IMR-90 (cell line): ENCODE data around the gene OR4D5. TPM values are rescaled to one million over a fixed set of nuclear protein-coding genes. Genes with fewer than 3 reads are reported as not detected.

ENCODE experiments used
- ATAC-seq: fragments of 200-7000 bp; cut with Tn5 transposase; 2 replicates; pipeline ENCODE4 v1.9.1; 2020; ENCODE audit warnings: low read depth, mild to moderate bottlenecking, moderate library complexity
- BruUV-seq: library from RNA; stranded (reverse); fragments of 400-500 nt; replicated peaks from 2 replicates; lab custom pipeline; 2021; lab: Mats Ljungman, UMichigan
- CTCF ChIA-PET: fragments of 300-600 bp; formaldehyde crosslinking; extraction: SDS; loops from one replicate; lab custom pipeline; 2021; ENCODE audit warnings: antibody characterized with exemption; lab: Yijun Ruan, JAX
- POLR2A ChIA-PET: fragments of 300-600 bp; sonication (Branson Sonifier 250); formaldehyde crosslinking; loops from one replicate; lab custom pipeline; 2022; ENCODE audit warnings: antibody characterized with exemption; ENCODE audit not compliant: unreplicated experiment; lab: Charles Lee
- DNase-seq: peaks from one replicate; pipeline ENCODE4 v3.0.0; 2013
- H2AFZ ChIP-seq: replicated peaks from 2 replicates; pipeline ENCODE3; 2013; ENCODE audit warnings: low read length, mild to moderate bottlenecking; ENCODE audit not compliant: poor library complexity
- H2AK5ac ChIP-seq: 2 replicates; pipeline ENCODE4 v1.6.1; 2013; ENCODE audit warnings: low read depth, low read length, inconsistent platforms
- H2AK9ac ChIP-seq: replicated peaks from 2 replicates; pipeline ENCODE3; 2013; ENCODE audit warnings: mild to moderate bottlenecking, low read depth, low read length, moderate library complexity; ENCODE audit not compliant: poor library complexity
- H2BK120ac ChIP-seq: 2 replicates; pipeline ENCODE4 v1.6.1; 2013; ENCODE audit warnings: low read depth, low read length, inconsistent platforms
- H2BK15ac ChIP-seq: 3 replicates; pipeline ENCODE4 v1.6.1; 2013; ENCODE audit warnings: low read depth, low read length, inconsistent platforms
- H2BK20ac ChIP-seq: 2 replicates; pipeline ENCODE4 v1.6.1; 2013; ENCODE audit warnings: low read depth, mild to moderate bottlenecking, inconsistent platforms, low read length, moderate library complexity
- H2BK5ac ChIP-seq: 2 replicates; pipeline ENCODE4 v1.6.1; 2013; ENCODE audit warnings: mild to moderate bottlenecking, low read depth, low read length, inconsistent platforms; ENCODE audit not compliant: poor library complexity, severe bottlenecking
- H3K14ac ChIP-seq: replicated peaks from 2 replicates; pipeline ENCODE4 v1.6.1; 2013; ENCODE audit warnings: low read depth, low read length, inconsistent platforms
- H3K18ac ChIP-seq: 2 replicates; pipeline ENCODE4 v1.6.1; 2013; ENCODE audit warnings: low read depth, low read length, control low read depth
- H3K23ac ChIP-seq: 2 replicates; pipeline ENCODE4 v1.6.1; 2013; ENCODE audit warnings: low read depth, low read length, inconsistent platforms
- H3K27ac ChIP-seq: 2 replicates; pipeline ENCODE4 v1.5.1; 2013; ENCODE audit warnings: mild to moderate bottlenecking, control low read depth, low read length; ENCODE audit not compliant: insufficient read depth
- H3K27me3 ChIP-seq: 2 replicates; pipeline ENCODE4 v1.6.1; 2013; ENCODE audit warnings: low read length; ENCODE audit not compliant: control insufficient read depth, insufficient read depth
- H3K36me3 ChIP-seq: 2 replicates; pipeline ENCODE4 v1.6.1; 2013; ENCODE audit warnings: low read length, mixed read lengths; ENCODE audit not compliant: control insufficient read depth, insufficient read depth
- H3K4ac ChIP-seq: 2 replicates; pipeline ENCODE4 v1.6.1; 2013; ENCODE audit warnings: low read depth, low read length, inconsistent platforms
- H3K4me1 ChIP-seq: 2 replicates; pipeline ENCODE4 v1.6.1; 2013; ENCODE audit warnings: low read length, mixed read lengths; ENCODE audit not compliant: control insufficient read depth, insufficient read depth
- H3K4me2 ChIP-seq: 2 replicates; pipeline ENCODE4 v1.6.1; 2013; ENCODE audit warnings: low read depth, mild to moderate bottlenecking, control low read depth, low read length, moderate library complexity
- H3K4me3 ChIP-seq: 2 replicates; pipeline ENCODE4 v1.5.1; 2013; ENCODE audit warnings: low read depth, mild to moderate bottlenecking, control low read depth, low read length, moderate library complexity; ENCODE audit not compliant: insufficient read depth
- H3K56ac ChIP-seq: 2 replicates; pipeline ENCODE4 v1.6.1; 2013; ENCODE audit warnings: low read length, inconsistent platforms; ENCODE audit not compliant: insufficient read depth; ENCODE audit errors: extremely low read depth
- H3K79me1 ChIP-seq, 2 experiments: 2 replicates each; pipeline ENCODE4 v1.6.1; 2013; ENCODE audit warnings: low read length in 2 of 2, inconsistent platforms in 1 of 2, low read depth in 1 of 2
- H3K9ac ChIP-seq: 2 replicates; pipeline ENCODE4 v1.6.1; 2013; ENCODE audit warnings: low read depth, low read length, control low read depth
- H3K9me1 ChIP-seq: 2 replicates; pipeline ENCODE4 v1.6.1; 2013; ENCODE audit warnings: low read length, inconsistent platforms; ENCODE audit not compliant: insufficient read depth
- H3K9me3 ChIP-seq: 2 replicates; pipeline ENCODE4 v1.6.1; 2013; ENCODE audit warnings: low read length; ENCODE audit not compliant: control insufficient read depth, insufficient read depth
- H4K20me1 ChIP-seq: 2 replicates; pipeline ENCODE4 v1.6.1; 2013; ENCODE audit warnings: low read length, inconsistent platforms; ENCODE audit not compliant: insufficient read depth
- H4K5ac ChIP-seq: 2 replicates; pipeline ENCODE4 v1.6.1; 2013; ENCODE audit warnings: mild to moderate bottlenecking, low read depth, low read length, control low read depth
- H4K8ac ChIP-seq, 2 experiments: 2 replicates each; pipeline ENCODE4 v1.6.1; 2013; ENCODE audit warnings: low read depth in 2 of 2, low read length in 2 of 2, control low read depth in 1 of 2, inconsistent platforms in 1 of 2
- H4K91ac ChIP-seq: 2 replicates; pipeline ENCODE4 v1.6.1; 2013; ENCODE audit warnings: low read depth, low read length, inconsistent platforms; ENCODE audit not compliant: insufficient read depth
- BHLHE40 ChIP-seq: fragments of 150-350 bp; IDR thresholded peaks from 2 replicates; pipeline ENCODE4 v1.6.1; 2016; ENCODE audit warnings: mild to moderate bottlenecking, low read depth, low read length
- POLR2A ChIP-seq: IDR thresholded peaks from 2 replicates; pipeline ENCODE4 v1.6.1; 2012; ENCODE audit warnings: mild to moderate bottlenecking, low read depth, low read length
- WGBS, 2 experiments: methylation state at CpG; one replicate each; pipeline versions ENCODE4 v1.1.5 to v1.1.7; 2013; ENCODE audit warnings: missing lambda C conversion rate in 2 of 2; ENCODE audit not compliant: insufficient read length in 1 of 2; ENCODE audit errors: extremely low coverage in 2 of 2; 5-methylcytosine and 5-hydroxymethylcytosine counted together
- dilution Hi-C: fragments of 300-500 bp; cut with HindIII; formaldehyde crosslinking; loops from one replicate; pipeline ENCODE4 v1.14.3; 2018; ENCODE audit warnings: low sequenced_read_pairs; ENCODE audit not compliant: unreplicated experiment
- in situ Hi-C: fragments of 300-500 bp; cut with MboI; formaldehyde crosslinking; loops from 3 replicates; pipeline ENCODE4 v1.14.3; 2019; ENCODE audit warnings: low sequenced_read_pairs, inconsistent platforms, mixed read lengths
- intact Hi-C: fragments of 100-400 bp; cut with micrococcal nuclease; formaldehyde crosslinking; loops from 2 replicates; pipeline ENCODE4 v1.10.0; 2022
- polyA plus RNA-seq, 3 experiments: library from polyadenylated mRNA; depleted of rRNA; stranded (reverse); fragments of >200 nt; gene quantifications; 2 replicates each; pipeline ENCODE4 v1.2.3, GENCODE V29; 2012; ENCODE audit warnings: low replicate concordance in 1 of 3
- total RNA-seq: library from RNA; depleted of rRNA; stranded (reverse); fragments of >200 nt; gene quantifications from 2 replicates; pipeline ENCODE4 v1.2.3, GENCODE V29; 2012
- TF ChIP-seq, protein P1 (sequence below): fragments of 150-350 bp; IDR thresholded peaks from 2 replicates; pipeline ENCODE4 v1.6.1; 2016; ENCODE audit warnings: low read depth, mild to moderate bottlenecking, low read length, moderate library complexity, borderline replicate concordance

OR4D5 gene
- total and polyA plus RNA-seq, 2 of the 4 experiments (the other 2 are of a cell fraction): not detected

DNA sequence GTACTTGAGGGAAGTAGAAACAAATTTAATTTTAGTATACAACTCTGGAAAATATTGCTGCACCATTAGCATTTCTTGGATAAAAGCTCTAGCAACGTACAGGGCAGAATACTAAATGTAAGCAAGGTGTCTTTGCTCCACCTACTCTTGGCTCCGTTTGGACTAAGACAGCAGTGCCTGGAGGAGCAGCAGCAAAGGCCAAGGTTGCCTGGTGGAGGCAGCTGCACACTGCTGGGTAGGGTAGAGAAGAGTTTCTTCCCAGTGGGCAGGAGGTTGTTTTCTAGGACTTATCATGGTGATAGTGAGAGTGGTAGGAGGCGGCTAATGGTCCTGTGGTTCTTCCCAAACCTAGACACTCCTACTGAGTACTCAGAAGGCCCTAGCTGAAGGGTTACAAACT is 39.6 kb upstream of the OR4D5 start:
- H3K23ac ChIP-seq: no peak overlapping the region
- H2AFZ ChIP-seq: no peak overlapping the region
- POLR2A ChIA-PET: no interaction called here
- no peaks in the 10 kb centered on the region for H3K36me3 ChIP-seq
- CTCF ChIA-PET: no interaction called here
- no peaks in the 10 kb centered on the region for H4K20me1 ChIP-seq
- no peak overlapping the region for H3K18ac ChIP-seq
- H3K27me3 ChIP-seq: no peaks in the 10 kb centered on the region
- dilution Hi-C loops (no loop called here), intact Hi-C loops (no loop called here), in situ Hi-C loops (no loop called here)
- no peak overlapping the region for H3K4me3 ChIP-seq
- no peak overlapping the region for H2BK15ac ChIP-seq
- no peaks in the 10 kb centered on the region for H3K9me1 ChIP-seq
- no peak overlapping the region for H2BK5ac ChIP-seq
- no peak overlapping the region for H3K4me2 ChIP-seq
- H2BK20ac ChIP-seq: no peak overlapping the region
- ATAC-seq: no peak
- no peak overlapping the region for H3K27ac ChIP-seq
- H3K9ac ChIP-seq: no peak overlapping the region
- no peak overlapping the region for H3K4ac ChIP-seq
- no peak overlapping the region for H2AK5ac ChIP-seq
- DNase-seq: no peak
- H4K5ac ChIP-seq: no peak overlapping the region
- WGBS, 2 experiments: no CpG with 5 or more reads among the region's 3 CpGs
- TF ChIP-seq, protein P1, sequence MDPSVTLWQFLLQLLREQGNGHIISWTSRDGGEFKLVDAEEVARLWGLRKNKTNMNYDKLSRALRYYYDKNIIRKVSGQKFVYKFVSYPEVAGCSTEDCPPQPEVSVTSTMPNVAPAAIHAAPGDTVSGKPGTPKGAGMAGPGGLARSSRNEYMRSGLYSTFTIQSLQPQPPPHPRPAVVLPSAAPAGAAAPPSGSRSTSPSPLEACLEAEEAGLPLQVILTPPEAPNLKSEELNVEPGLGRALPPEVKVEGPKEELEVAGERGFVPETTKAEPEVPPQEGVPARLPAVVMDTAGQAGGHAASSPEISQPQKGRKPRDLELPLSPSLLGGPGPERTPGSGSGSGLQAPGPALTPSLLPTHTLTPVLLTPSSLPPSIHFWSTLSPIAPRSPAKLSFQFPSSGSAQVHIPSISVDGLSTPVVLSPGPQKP: no peak
- TF ChIP-seq POLR2A (no peak), BHLHE40 (no peak)
- no TSS peak for BruUV-seq
- no peaks in the 10 kb centered on the region for H3K4me1 ChIP-seq
- H2BK120ac ChIP-seq: no peak overlapping the region
- H3K79me1 ChIP-seq: no peaks in the 10 kb centered on the region
- H3K9me3 ChIP-seq: 0 out of 2 replicates have a peak, but pooled peaks cover 2% of the 10 kb centered on the region
- H3K56ac ChIP-seq: no peak overlapping the region
- H2AK9ac ChIP-seq: no peak overlapping the region
- H4K91ac ChIP-seq: no peak overlapping the region
- H4K8ac ChIP-seq: no peak overlapping the region
- H3K14ac ChIP-seq: no peak overlapping the region
